Measurements from ENCODE around the gene DDX60.

The DDX60 gene

DNA sequence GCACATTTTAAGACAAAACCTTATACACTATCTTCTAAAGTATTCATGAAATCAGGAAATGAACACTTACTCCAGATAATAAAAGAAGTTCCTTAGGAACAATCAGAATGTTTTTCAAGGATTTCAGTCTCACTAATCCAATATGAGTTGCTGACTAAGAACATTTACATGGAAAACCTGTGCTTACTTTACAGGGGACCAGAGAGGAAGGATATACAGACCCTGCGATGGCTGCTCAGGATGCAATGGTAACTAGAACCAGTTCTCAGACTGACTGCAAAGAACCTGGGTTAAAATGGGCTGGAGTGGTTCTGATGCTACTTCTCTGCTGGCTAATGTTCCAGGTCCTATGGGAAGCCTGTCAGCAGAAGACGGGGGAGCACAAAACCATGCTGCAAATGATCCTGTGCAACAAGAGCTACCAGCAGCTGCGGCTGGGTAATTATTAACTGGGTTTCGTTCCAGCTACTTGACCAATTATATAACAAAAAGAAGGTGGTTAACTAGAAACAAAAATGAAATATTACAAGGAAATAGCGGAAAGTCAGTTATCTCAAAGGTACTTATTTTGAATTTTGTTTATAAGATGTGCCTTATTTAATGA, 140.9 kb downstream of the DDX60 start:
- POLR2A ChIA-PET, result no interaction called here

DNA sequence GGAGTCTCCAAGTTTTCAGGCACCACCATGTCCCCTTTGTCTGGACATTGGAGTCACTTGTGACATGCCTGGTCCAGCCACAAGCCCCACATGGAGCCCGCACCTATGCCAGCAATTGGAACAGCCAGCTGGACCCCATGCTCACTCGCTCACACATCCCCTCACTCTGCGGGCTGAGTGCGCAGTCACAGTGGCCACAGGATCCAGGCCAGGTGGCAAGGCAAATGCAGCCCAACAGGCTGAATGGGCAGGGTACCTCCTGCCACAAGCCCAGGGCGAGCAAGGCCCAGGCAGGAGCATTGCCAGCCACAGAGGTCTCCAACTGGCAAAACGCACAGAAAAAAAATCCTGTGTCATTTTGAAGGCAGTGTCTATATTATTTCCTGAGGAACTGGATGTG, 144.2 kb downstream of the DDX60 start:
- no peak for TF ChIP-seq L3MBTL2 (conservative IDR thresholded peaks at IDR 0.05)
- no peak for DNase-seq (ENCODE audit: extremely low spot score)
- POLR2A ChIA-PET, result no interaction called here
- CTCF ChIA-PET, result no interaction called here

More for the DNA sequence above, 140.9 kb downstream of the DDX60 start:
- no peak for TF ChIP-seq BHLHE40 (IDR thresholded peaks at IDR 0.05; ENCODE audit: borderline replicate concordance)
- no peak for TF ChIP-seq SUZ12 (IDR thresholded peaks at IDR 0.05)
- TF ChIP-seq FOXK2 (IDR thresholded peaks at IDR 0.05), result no peak
- TF ChIP-seq ELF4 (IDR thresholded peaks at IDR 0.05), result no peak
- TF ChIP-seq ZNF384 (IDR thresholded peaks at IDR 0.05), result no peak
- no peak for TF ChIP-seq NFRKB (IDR thresholded peaks at IDR 0.05)
- no peak for TF ChIP-seq CTBP1 (IDR thresholded peaks at IDR 0.05; ENCODE audit: borderline replicate concordance)
- TF ChIP-seq, protein P1, sequence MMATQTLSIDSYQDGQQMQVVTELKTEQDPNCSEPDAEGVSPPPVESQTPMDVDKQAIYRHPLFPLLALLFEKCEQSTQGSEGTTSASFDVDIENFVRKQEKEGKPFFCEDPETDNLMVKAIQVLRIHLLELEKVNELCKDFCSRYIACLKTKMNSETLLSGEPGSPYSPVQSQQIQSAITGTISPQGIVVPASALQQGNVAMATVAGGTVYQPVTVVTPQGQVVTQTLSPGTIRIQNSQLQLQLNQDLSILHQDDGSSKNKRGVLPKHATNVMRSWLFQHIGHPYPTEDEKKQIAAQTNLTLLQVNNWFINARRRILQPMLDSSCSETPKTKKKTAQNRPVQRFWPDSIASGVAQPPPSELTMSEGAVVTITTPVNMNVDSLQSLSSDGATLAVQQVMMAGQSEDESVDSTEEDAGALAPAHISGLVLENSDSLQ (IDR thresholded peaks at IDR 0.05), result no peak
- TF ChIP-seq HDGF (IDR thresholded peaks at IDR 0.05; ENCODE audit: borderline replicate concordance), result no peak
- no peak for TF ChIP-seq FOXM1 (IDR thresholded peaks at IDR 0.05; ENCODE audit: borderline replicate concordance)
- no peak for TF ChIP-seq LEF1 (IDR thresholded peaks at IDR 0.05; ENCODE audit: borderline replicate concordance)
- TF ChIP-seq SP1 (IDR thresholded peaks at IDR 0.05), result no peak
- no peak for TF ChIP-seq L3MBTL2 (conservative IDR thresholded peaks at IDR 0.05)
- no peak for TF ChIP-seq FOXA1 (IDR thresholded peaks at IDR 0.05)
- TF ChIP-seq ARNT (IDR thresholded peaks at IDR 0.05), result no peak
- TF ChIP-seq TARDBP (IDR thresholded peaks at IDR 0.05), result no peak
- CTCF ChIA-PET, result no interaction called here
- DNase-seq (ENCODE audit: extremely low spot score), result no peak

DNA sequence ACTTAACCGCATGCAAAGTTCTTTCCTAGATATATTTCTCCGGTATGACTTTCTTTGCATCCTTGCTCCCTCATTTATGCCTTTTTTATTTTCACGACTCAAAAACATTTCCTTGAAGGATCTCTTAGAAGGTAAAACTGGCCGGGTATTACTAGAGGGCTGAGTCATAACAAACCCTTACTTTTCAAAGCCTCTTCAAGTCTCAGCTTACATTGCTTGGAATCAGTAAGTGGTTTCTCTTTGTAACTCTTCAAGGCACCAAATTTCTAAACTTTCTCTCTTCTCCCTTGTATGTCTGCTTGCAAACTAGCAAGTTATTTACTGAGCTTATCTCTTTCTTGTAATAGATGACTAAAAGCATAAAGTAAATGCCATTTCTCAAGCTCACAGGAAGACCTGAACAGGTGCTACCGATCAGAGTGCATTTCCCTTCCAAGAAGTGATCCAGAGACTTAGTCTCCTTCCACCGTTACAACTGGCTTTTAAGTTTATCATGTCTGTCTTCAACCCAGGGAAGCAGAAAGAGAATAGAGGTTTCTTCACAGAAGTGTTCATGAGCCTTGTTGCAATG, 150.8 kb downstream of the DDX60 start:
- no peak for DNase-seq (ENCODE audit: extremely low spot score)
- POLR2A ChIA-PET, result no interaction called here
- TF ChIP-seq HDGF (IDR thresholded peaks at IDR 0.05; ENCODE audit: borderline replicate concordance) (no peak), L3MBTL2 (conservative IDR thresholded peaks at IDR 0.05) (no peak), SUZ12 (IDR thresholded peaks at IDR 0.05) (no peak)
- CTCF ChIA-PET, result no interaction called here
